Skeletal muscle cell (primary cell): Measurements from ENCODE around the gene MARCKSL1.
A peak's percentile ranks its signal among the peaks of the same experiment; 100 is the strongest.
"Not testable (repeated sequence)": the region's sequence is repeated elsewhere in the genome, so short reads cannot be mapped to it uniquely, and the experiment has no call there.

Source experiments
- DNase-seq: peaks from one replicate; pipeline ENCODE4 v3.0.0-alpha.2; 2010; ENCODE audit warnings: low read depth
- H3K4me3 ChIP-seq: 2 replicates; pipeline ENCODE4 v1.5.1; 2011; ENCODE audit warnings: low read depth, mild to moderate bottlenecking, control low read depth, low read length, moderate library complexity

The MARCKSL1 gene

GRCh38 chr1:32335790-32336590, at the start of gene MARCKSL1:
TSS of gene MARCKSL1 (minus strand) at chr1:32336233. CDS start at chr1:32336033, 200 bp downstream.
- DNase-seq, result no peak
- peak within 1 kb of the TSS; percentile 82 for H3K4me3 ChIP-seq

- DNase-seq, result no peak
- no peak overlapping the region for H3K4me3 ChIP-seq
Measured at GRCh38 chr1:32380057-32380456, 44.0 kb upstream of the MARCKSL1 start.

- DNase-seq, result no peak
- no peak overlapping the region for H3K4me3 ChIP-seq
Measured at GRCh38 chr1:32377541-32378220, 41.6 kb upstream of the MARCKSL1 start.

- no peak for DNase-seq
- H3K4me3 ChIP-seq, result no peak overlapping the region
Measured at GRCh38 chr1:32376199-32376598, 40.2 kb upstream of the MARCKSL1 start.

GRCh38 chr1:32373996-32374592, 38.1 kb upstream of the MARCKSL1 start:
- no peak overlapping the region for H3K4me3 ChIP-seq
- DNase-seq, result no peak

GRCh38 chr1:32372149-32372756, 36.2 kb upstream of the MARCKSL1 start:
- DNase-seq, result no peak

GRCh38 chr1:32367912-32368635, 32.0 kb upstream of the MARCKSL1 start:
- DNase-seq, result no peak
- no peak overlapping the region for H3K4me3 ChIP-seq

More at GRCh38 chr1:32372149-32372756, 36.2 kb upstream of the MARCKSL1 start:
- no peak overlapping the region for H3K4me3 ChIP-seq

- DNase-seq, result no peak
- no peak overlapping the region for H3K4me3 ChIP-seq
Measured at GRCh38 chr1:32365445-32365844, 29.4 kb upstream of the MARCKSL1 start.

- no peak overlapping the region for H3K4me3 ChIP-seq
- DNase-seq, result no peak
Measured at GRCh38 chr1:32364836-32365235, 28.8 kb upstream of the MARCKSL1 start.

- no peak for DNase-seq
- H3K4me3 ChIP-seq, result no peak overlapping the region
Measured at GRCh38 chr1:32363713-32364112, 27.7 kb upstream of the MARCKSL1 start.

GRCh38 chr1:32362474-32363313, 26.7 kb upstream of the MARCKSL1 start, which contains the start of the genes FAM229A and TSSK3:
TSS of gene FAM229A (minus strand) at chr1:32362485. CDS start at chr1:32362091, 394 bp downstream.
TSS of gene TSSK3 (plus strand) at chr1:32362539. CDS start at chr1:32362702, 163 bp downstream.
- H3K4me3 ChIP-seq, result peak within 1 kb of the TSS; percentile 48
- DNase-seq, result no peak

GRCh38 chr1:32361674-32362473, 25.8 kb upstream of the MARCKSL1 start:
- no peak for DNase-seq
- peak overlapping the region; percentile 48 for H3K4me3 ChIP-seq

GRCh38 chr1:32361308-32361673, 25.3 kb upstream of the MARCKSL1 start:
- no peak for DNase-seq
- peak overlapping the region; percentile 48 for H3K4me3 ChIP-seq

- DNase-seq, result no peak
- no peak overlapping the region for H3K4me3 ChIP-seq
Measured at GRCh38 chr1:32358435-32358834, 22.4 kb upstream of the MARCKSL1 start.

- DNase-seq, result no peak
Measured at GRCh38 chr1:32357614-32358013, 21.6 kb upstream of the MARCKSL1 start.

GRCh38 chr1:32356478-32356877, 20.4 kb upstream of the MARCKSL1 start:
- no peak overlapping the region for H3K4me3 ChIP-seq
- no peak for DNase-seq

More at GRCh38 chr1:32357614-32358013, 21.6 kb upstream of the MARCKSL1 start:
- H3K4me3 ChIP-seq, result no peak overlapping the region

GRCh38 chr1:32355778-32356177, 19.7 kb upstream of the MARCKSL1 start:
- H3K4me3 ChIP-seq, DNase-seq: not testable (repeated sequence)
